Ectodermal cell (in vitro differentiated cells): ENCODE data around the gene LYPD5.
"Not testable (repeated sequence)": the region's sequence is repeated elsewhere in the genome, so short reads cannot be mapped to it uniquely, and the experiment has no call there.

Source experiments
- H3K27ac ChIP-seq: 2 replicates; pipeline ENCODE4 v1.7.0; 2013; ENCODE audit warnings: mild to moderate bottlenecking, low read depth, low read length; ENCODE audit not compliant: insufficient read depth, poor library complexity, severe bottlenecking
- H3K27me3 ChIP-seq: 2 replicates; pipeline ENCODE4 v1.7.0; 2013; ENCODE audit warnings: mild to moderate bottlenecking, low read length; ENCODE audit not compliant: insufficient read depth, control insufficient read depth, poor library complexity, severe bottlenecking
- H3K36me3 ChIP-seq: one replicate; pipeline ENCODE4 v1.7.0; 2013; ENCODE audit warnings: low read length; ENCODE audit not compliant: control insufficient read depth, insufficient read depth
- H3K4me1 ChIP-seq: one replicate; pipeline ENCODE4 v1.7.0; 2013; ENCODE audit warnings: low read length; ENCODE audit not compliant: control insufficient read depth, insufficient read depth
- H3K4me3 ChIP-seq: 2 replicates; pipeline ENCODE4 v1.7.0; 2013; ENCODE audit warnings: low read depth, low read length, control low read depth; ENCODE audit not compliant: insufficient read depth
- H3K9me3 ChIP-seq: 2 replicates; pipeline ENCODE4 v1.7.0; 2013; ENCODE audit warnings: mild to moderate bottlenecking, low read length, moderate library complexity; ENCODE audit not compliant: control insufficient read depth
- WGBS, 2 experiments: methylation state at CpG; one replicate each; pipeline ENCODE4 v1.1.7; 2013; ENCODE audit warnings: missing lambda C conversion rate in 2 of 2; 5-methylcytosine and 5-hydroxymethylcytosine counted together

LYPD5 gene

DNA sequence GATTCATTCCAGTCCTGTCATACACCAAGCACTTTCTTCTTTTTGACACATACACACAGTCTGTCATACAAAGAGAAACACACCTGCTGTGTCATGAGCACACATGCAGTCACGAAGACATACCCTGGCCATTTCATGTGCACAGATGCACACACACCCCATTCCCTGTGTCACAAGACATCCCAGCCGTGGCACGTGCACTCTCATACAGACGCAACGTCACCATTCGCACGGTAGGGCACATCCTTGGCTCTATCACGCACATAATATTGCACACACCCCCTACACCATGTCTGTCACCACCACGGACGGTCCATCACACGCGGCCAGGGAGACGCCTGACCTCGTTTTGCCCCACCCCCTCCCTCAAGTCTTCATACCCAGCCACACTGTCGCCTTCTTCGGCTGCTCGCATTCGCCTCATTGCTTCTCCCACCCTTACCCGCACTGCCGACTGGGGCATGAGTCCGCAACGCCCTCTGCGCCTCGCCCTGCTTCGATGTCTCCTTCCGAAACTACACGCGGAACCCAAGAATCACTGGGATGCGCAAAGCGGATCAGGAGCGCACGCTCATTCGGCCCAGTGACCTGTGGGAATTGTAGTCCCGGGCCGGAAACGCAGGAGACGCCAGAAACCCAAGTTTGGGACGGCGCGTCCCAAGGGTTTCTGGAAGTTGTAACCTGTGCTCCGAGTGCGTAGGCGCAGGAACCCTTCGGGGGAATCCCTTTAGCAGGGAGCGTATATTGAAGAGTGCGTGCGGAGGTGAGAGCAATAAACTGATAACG lies 18.0 kb upstream of the LYPD5 start:
- Histone ChIP-seq H3K9me3 (no peaks in the 10 kb centered on the region), H3K4me1 (no peaks in the 10 kb centered on the region), H3K27ac (no peak overlapping the region), H3K36me3 (no peaks in the 10 kb centered on the region), H3K4me3 (no peak overlapping the region), H3K27me3 (no peaks in the 10 kb centered on the region)
- 86 to 88% methylated on average over 48 of the region's 48 CpGs for WGBS, 2 experiments

DNA sequence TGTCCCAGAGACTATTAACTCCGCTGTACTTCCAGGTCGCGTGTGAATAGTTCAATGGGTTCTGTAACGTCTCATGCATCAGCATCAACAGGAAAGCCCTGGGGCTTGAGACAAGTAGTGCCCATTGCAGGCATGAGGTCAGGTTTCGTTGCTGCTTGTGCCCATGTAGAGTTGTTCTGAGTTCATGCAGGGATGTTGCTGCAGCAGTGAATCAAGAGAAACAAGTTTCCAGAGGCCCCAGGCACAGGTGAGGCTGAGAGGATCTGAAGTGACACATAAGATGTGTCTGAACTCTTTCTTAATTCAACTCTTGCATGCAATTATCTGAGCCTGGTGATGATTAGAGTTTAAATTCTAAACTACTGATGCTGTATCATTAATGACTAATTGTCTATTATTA lies 16.3 kb upstream of the LYPD5 start:
- Histone ChIP-seq H3K27ac (no peak overlapping the region), H3K9me3 (no peaks in the 10 kb centered on the region), H3K4me1 (no peaks in the 10 kb centered on the region), H3K36me3 (no peaks in the 10 kb centered on the region), H3K4me3 (no peak overlapping the region), H3K27me3 (no peaks in the 10 kb centered on the region)
- WGBS, 2 experiments, result 80 to 82% methylated on average over 5 of the region's 5 CpGs

DNA sequence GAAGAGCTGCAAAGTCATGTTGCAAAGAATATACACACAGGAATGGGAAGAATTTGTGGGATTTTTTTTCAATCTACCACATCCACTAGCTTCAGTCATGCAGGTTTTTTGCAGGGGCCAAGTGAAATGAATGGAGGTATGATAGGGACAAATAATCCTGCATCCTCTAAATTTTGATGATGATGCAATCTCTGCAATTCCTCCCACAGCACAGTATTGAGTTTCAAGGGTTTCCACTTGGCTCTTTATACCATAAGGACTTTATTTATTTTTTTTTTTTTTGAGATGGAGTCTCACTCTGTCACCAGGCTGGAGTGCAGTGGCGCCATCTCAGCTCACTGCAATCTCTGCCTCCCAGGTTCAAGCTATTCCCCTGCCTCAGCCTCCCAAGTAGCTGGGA lies 15.2 kb upstream of the LYPD5 start:
- WGBS, 2 experiments, result 71 to 85% methylated on average over 1 of the region's 1 CpG
- H3K36me3 ChIP-seq, H3K9me3 ChIP-seq, H3K4me3 ChIP-seq, H3K27me3 ChIP-seq, H3K4me1 ChIP-seq, H3K27ac ChIP-seq: not testable (repeated sequence)

DNA sequence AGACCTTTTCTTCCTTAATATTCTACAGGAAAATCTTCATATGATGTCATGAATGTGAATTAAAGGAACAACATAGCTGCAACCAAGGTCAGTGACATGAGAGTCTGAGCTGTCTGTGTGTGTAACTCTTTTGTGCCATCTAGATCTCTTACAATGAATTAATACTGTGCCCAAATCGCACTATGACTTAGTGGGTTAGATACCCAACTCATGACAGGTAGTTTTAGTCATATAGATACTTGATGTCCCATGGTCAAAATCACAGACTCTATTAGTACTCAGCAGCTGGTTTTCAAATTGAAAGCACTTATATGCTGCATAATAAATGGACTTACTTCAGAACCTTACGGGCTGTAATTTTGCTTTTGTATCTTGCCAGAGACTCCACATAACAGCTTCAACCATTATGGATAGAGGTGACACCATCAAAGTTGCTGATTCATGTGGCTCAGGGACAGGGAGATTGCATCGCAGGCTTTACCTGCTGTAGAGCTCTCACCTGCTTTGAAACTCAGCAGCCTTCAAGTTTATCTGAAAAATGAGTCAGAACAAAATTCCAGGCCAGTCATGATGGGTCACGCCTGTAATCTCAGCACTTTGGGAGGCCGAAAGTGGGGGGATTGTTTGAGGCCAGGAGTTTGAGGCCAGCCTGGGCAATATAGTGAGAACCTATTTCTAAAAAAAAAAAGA lies 12.6 kb upstream of the LYPD5 start:
- Histone ChIP-seq H3K36me3 (no peaks in the 10 kb centered on the region), H3K4me3 (no peak overlapping the region), H3K27me3 (peaks cover 3% of the 10 kb centered on the region), H3K27ac (no peak overlapping the region), H3K4me1 (no peaks in the 10 kb centered on the region), H3K9me3 (no peaks in the 10 kb centered on the region)
- WGBS, 2 experiments, result 86 to 87% methylated on average over 5 of the region's 5 CpGs

DNA sequence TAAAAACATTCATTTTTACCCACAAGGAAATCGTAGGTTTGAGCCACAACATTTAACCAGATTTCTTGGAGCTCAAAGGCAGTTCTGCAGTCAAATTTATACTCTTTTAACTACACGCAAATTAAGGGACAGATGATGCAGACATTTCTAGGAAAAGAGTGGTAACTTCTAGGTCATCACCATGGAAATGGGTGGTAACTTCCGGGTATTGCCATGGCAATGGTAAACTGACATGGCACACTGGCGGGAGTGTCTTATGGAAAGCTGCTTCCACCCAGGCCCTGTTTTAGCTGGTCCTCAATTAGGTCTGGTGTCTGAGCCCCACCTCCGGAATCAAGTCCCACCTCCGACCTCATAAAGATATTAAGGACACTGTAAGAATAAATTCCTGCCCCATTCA lies 10.4 kb upstream of the LYPD5 start:
- no peak overlapping the region for H3K4me3 ChIP-seq
- H3K9me3 ChIP-seq, result no peaks in the 10 kb centered on the region
- WGBS, 2 experiments, result 84 to 88% methylated on average over 6 of the region's 6 CpGs
- H3K36me3 ChIP-seq, result no peaks in the 10 kb centered on the region
- H3K27me3 ChIP-seq, result peaks cover 3% of the 10 kb centered on the region
- H3K4me1 ChIP-seq, result no peaks in the 10 kb centered on the region
- no peak overlapping the region for H3K27ac ChIP-seq

DNA sequence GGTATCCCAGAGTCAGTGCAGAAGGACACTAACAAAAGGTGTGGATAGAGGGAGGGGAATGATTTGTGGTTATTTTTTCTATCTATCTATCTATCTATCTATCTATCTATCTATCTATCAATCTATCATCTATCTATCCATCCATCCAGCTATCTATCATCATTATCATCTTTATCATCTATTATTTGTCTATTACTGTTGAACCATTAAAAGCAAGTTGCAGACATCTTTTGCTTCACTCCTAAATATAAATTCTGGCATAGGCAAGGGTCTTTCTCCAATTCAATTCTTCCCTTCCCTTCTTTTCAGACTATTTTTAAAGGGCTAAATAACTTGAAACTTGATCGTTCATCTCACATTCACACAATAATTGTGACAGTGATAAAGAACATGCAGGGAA lies 10.0 kb upstream of the LYPD5 start:
- H3K4me1 ChIP-seq, result no peaks in the 10 kb centered on the region
- no peaks in the 10 kb centered on the region for H3K36me3 ChIP-seq
- no peak overlapping the region for H3K27ac ChIP-seq
- WGBS, 2 experiments, result 76 to 95% methylated on average over 1 of the region's 1 CpG
- no peak overlapping the region for H3K4me3 ChIP-seq
- H3K27me3 ChIP-seq, result peaks cover 3% of the 10 kb centered on the region
- no peaks in the 10 kb centered on the region for H3K9me3 ChIP-seq

DNA sequence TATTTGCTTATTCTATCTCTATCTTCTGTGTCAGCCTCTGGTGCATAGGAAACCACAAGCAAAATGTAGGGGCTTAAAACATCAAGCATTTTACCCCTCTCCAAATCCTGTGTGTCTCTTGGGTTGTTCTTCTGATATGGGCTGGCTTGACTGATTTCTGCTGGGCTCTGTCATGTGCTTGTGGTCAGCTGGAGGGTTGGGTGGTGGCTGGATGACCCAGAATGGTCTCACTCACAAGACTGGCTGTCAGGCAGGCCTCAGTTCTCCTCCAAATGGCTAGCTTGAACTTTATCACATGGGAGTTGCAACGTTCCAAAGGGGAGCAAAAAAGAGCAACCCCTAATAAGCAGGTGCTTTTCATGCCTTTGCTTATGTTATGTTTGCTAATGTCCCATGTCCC lies 9.6 kb upstream of the LYPD5 start:
- Histone ChIP-seq H3K4me1 (no peaks in the 10 kb centered on the region), H3K9me3 (no peaks in the 10 kb centered on the region), H3K36me3 (no peaks in the 10 kb centered on the region), H3K4me3 (no peak overlapping the region), H3K27ac (no peak overlapping the region), H3K27me3 (peaks cover 3% of the 10 kb centered on the region)
- WGBS, 2 experiments, result 50 to 53% methylated on average over 1 of the region's 1 CpG

DNA sequence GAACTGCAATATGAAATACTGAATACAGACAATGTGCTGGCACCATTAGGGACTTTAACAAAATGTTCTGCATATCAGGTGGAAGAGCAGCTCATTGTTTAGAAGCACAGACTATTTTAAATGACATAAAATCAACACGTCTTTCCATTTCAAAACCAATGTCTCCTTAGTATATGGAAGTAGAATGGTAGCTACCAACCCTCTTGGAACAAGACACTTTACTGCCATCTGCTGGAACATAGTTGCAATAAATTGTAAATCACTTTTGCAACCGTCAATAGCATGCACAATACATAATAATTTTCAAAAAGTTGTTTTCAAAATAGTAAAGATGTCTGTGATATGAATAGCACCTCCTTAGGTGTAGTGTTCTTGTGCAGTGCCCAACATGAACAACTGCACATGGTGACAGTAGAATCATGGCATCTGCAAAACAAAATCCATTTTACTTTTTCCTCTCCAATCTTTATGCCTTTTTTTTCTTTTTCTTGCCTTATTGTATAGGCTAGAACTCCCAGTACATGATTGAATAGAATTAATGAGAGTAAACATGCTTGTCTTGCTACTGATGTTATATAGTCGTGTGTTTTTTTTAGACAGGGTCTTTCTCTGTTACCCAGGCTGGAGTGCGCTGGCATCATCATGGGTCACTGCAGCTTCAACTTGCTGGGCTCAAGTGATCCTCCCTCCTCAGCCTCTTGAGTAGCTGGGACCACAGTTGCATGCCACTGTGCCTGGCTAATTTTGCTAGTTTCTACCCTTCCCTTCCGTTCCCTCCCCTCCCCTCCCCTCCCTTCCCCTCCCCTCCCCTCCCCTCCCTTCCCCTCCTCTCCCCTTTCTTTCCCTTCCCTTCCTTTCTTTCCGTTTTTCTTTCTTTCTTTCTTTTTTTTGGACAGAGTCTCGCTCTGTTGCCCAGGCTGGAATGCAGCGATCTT lies 7.8 kb upstream of the LYPD5 start:
- Histone ChIP-seq H3K4me1 (no peaks in the 10 kb centered on the region), H3K4me3 (no peak overlapping the region), H3K27me3 (peaks cover 3% of the 10 kb centered on the region), H3K9me3 (no peaks in the 10 kb centered on the region), H3K36me3 (no peaks in the 10 kb centered on the region), H3K27ac (no peak overlapping the region)
- 42 to 44% methylated on average over 6 to 7 of the region's 8 CpGs for WGBS, 2 experiments

DNA sequence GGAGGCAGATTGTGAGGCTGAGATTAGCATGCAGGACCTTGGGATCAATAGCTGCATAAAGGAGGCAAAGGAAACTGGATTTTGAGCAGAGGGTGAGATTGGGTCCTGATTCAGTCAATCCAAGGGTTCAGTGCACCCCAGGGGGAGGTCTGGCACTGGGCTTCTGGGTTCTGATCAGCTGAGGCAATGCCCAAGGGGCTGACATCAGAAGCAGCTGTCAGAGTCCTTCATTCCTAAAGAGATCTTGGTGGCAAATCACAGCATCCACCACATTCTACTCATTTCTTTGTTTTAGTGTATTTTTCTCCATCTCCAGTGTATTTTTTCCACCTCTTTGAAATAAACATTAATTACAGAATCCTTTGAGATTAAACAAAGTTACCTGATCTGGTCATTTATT lies 5.4 kb upstream of the LYPD5 start:
- H3K27ac ChIP-seq, result no peak overlapping the region
- no peak overlapping the region for H3K4me3 ChIP-seq
- peaks cover 6% of the 10 kb centered on the region for H3K27me3 ChIP-seq
- H3K4me1 ChIP-seq, result no peaks in the 10 kb centered on the region
- H3K9me3 ChIP-seq, result no peaks in the 10 kb centered on the region
- H3K36me3 ChIP-seq, result no peaks in the 10 kb centered on the region

DNA sequence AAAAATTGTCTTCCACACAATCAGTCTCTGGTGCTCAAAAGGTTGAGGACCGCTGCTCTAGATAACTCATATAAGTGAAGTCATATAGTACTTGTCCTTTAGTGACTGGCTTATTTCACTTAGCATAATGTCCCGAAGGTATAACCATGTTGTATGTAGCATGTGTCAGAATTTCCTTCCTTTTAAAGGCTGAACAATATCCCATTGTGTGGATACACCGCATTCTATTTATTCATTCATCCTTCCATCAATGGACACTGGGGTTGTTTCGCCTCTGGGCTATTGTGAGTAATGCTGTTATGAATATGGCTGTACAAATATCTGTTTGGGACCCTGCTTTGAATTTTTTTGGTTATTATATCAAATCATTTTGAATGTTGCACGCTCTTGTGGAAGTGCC lies 4.6 kb upstream of the LYPD5 start:
- 79 to 85% methylated on average over 4 to 5 of the region's 5 CpGs for WGBS, 2 experiments
- Histone ChIP-seq H3K27ac (no peak overlapping the region), H3K9me3 (no peaks in the 10 kb centered on the region), H3K36me3 (no peaks in the 10 kb centered on the region), H3K4me3 (no peak overlapping the region), H3K4me1 (no peaks in the 10 kb centered on the region), H3K27me3 (peaks cover 8% of the 10 kb centered on the region)
